Right lobe of liver (tissue), 6 donors: ENCODE measurements around the gene SYP. TPM values are rescaled to one million over a fixed set of nuclear protein-coding genes. Genes with fewer than 3 reads are reported as not detected.
A peak's percentile ranks its signal among the peaks of the same experiment; 100 is the strongest.

ENCODE experiments used
- ATAC-seq, 4 donors: fragments of 200-7000 bp; cut with Tn5 transposase; one replicate each; pipeline ENCODE4 v1.9.1; 2020; ENCODE audit warnings: mild to moderate bottlenecking in 4 of 4, moderate library complexity in 4 of 4
- DNase-seq, 3 donors: peaks; one replicate each; pipeline ENCODE4 v3.0.0-alpha.2; 2020
- H3K27ac ChIP-seq, 3 donors: fragments of 200-600 bp; one replicate each; pipeline ENCODE4 v1.8.0; 2022
- H3K27me3 ChIP-seq, 2 donors: fragments of 200-600 bp; one replicate each; pipeline ENCODE4 v1.8.0; 2022
- H3K36me3 ChIP-seq, 4 donors: fragments of 200-600 bp; sonication (generic) in 1 of 4; one replicate each; pipeline versions ENCODE4 v1.5.1 to v1.8.0; 2017 to 2022; ENCODE audit warnings: control low read depth in 1 of 4
- H3K4me1 ChIP-seq, 4 donors: fragments of 200-600 bp; sonication (generic) in 1 of 4; one replicate each; pipeline versions ENCODE4 v1.5.1 to v1.8.0; 2017 to 2022; ENCODE audit warnings: control low read depth in 1 of 4
- H3K4me3 ChIP-seq, 3 donors: fragments of 200-600 bp; one replicate each; pipeline ENCODE4 v1.8.0; 2022
- H3K9me3 ChIP-seq, 4 donors: fragments of 200-600 bp; sonication (generic) in 1 of 4; one replicate each; pipeline versions ENCODE4 v1.5.1 to v1.8.0; 2017 to 2022; ENCODE audit warnings: control low read depth in 1 of 4
- POLR2A ChIP-seq: fragments of 450-650 bp; IDR thresholded peaks from one replicate; pipeline ENCODE4 v1.6.1; 2017; ENCODE audit warnings: antibody characterized with exemption, mild to moderate bottlenecking
- WGBS: methylation state at CpG from one replicate; pipeline ENCODE4 v1.1.6; 2018; ENCODE audit warnings: low coverage, low lambda C conversion rate; ENCODE audit not compliant: insufficient coverage; ENCODE audit errors: missing lambda C conversion rate; 5-methylcytosine and 5-hydroxymethylcytosine counted together
- intact Hi-C, 2 donors: fragments of 100-400 bp; cut with DNase I; formaldehyde crosslinking; loops; one replicate each; pipeline versions ENCODE4 v1.11.2 to v1.14.1; 2022
- total RNA-seq, 6 experiments: library from RNA; depleted of rRNA in 2 of 6; stranded (reverse); fragments of >200 nt in 2 of 6; fragmentation: NEBNext Ultra II Directional in 3 of 6; extraction: Animal tissue kit (Norgen Biotek cat#: 25700) in 3 of 6; gene quantifications; one replicate each; pipeline versions ENCODE4 v1.1.0 to v1.2.4, GENCODE V29; 2016 to 2023
- TF ChIP-seq, protein P1 (sequence below), 4 donors: fragments of 200-600 bp in 3 of 4; fragments of 450-650 bp in 1 of 4; IDR thresholded peaks; one replicate each; pipeline versions ENCODE4 v1.5.1 to v1.8.0; 2016 to 2022; ENCODE audit warnings: antibody characterized with exemption in 4 of 4, mild to moderate bottlenecking in 2 of 4
- donor health status: DM: no; HTN: yes; CAD: no.
- donor health status: DM: no; HTN: no; CAD: no.
- donor health status: DM: no; HTN: no; CAD: no.
- donor health status: DM: no; HTN: yes; CAD: no.
- donor health status: DM: no; HTN: yes; CAD: no.

Gene SYP
- total RNA-seq, 6 experiments from 2014 or later, result 0.12 to 0.39 (median 0.27) TPM; not detected in 1

DNA sequence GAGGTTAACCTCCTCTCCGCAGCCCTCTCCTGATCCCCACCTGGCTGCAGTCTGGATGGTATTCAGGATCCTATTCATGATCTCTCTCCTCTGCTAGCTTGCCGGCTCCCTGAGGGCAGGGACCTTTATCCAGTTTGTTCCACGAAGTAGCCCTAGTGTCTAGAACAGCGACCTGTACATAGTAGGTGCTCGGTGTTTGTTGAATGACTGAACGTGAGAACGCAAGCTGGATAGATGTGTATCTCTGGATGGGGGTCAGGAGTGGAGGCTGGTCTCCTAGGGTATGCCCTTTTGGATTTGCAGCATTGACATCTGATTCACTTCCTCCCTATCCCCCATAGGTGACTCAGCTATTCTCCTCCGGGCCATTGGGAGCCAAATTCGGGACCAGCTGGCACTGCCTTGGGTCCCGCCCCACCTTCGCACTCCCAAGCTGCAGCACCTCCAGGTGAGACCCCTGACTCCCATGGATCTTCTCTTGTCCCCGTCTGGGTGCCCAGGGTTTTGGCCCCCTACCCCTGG, 42.6 kb upstream of the SYP start:
- WGBS, result 83% methylated on average over 2 of the region's 12 CpGs
- ATAC-seq (no peak), DNase-seq (no peak)
- H3K36me3 ChIP-seq, result peaks cover 0 to 7% (median 0%) of the 10 kb centered on the region in 4 donors
- H3K27me3 ChIP-seq, result no peaks in the 10 kb centered on the region
- no peak overlapping the region for H3K27ac ChIP-seq
- H3K4me1 ChIP-seq, result no peaks in the 10 kb centered on the region
- TF ChIP-seq, protein P1, sequence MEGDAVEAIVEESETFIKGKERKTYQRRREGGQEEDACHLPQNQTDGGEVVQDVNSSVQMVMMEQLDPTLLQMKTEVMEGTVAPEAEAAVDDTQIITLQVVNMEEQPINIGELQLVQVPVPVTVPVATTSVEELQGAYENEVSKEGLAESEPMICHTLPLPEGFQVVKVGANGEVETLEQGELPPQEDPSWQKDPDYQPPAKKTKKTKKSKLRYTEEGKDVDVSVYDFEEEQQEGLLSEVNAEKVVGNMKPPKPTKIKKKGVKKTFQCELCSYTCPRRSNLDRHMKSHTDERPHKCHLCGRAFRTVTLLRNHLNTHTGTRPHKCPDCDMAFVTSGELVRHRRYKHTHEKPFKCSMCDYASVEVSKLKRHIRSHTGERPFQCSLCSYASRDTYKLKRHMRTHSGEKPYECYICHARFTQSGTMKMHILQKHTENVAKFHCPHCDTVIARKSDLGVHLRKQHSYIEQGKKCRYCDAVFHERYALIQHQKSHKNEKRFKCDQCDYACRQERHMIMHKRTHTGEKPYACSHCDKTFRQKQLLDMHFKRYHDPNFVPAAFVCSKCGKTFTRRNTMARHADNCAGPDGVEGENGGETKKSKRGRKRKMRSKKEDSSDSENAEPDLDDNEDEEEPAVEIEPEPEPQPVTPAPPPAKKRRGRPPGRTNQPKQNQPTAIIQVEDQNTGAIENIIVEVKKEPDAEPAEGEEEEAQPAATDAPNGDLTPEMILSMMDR (IDR thresholded peaks at IDR 0.05), result no peak
- no peak for TF ChIP-seq POLR2A
- intact Hi-C loops, result no loop called here
- no peaks in the 10 kb centered on the region for H3K9me3 ChIP-seq
- H3K4me3 ChIP-seq, result no peak overlapping the region

DNA sequence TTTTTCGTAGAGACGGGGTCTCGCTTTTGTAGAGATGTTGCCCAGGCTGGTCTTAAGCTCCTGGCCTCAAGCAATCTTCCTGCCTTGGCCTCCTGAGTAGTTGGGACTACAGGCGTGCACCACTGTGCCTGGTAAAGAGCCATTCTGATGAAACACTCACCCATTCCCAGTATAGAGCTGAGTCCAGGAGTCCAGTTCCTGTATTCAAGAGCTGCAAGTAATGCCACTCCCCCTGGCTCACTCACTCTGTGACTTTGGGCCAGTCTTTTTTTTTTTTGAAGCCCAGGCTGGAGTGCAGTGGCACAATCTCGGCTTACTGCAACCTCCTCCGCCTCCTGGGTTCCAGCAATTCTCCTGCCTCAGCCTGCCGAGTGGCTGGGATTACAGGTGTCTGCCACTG, 38.7 kb upstream of the SYP start:
- H3K9me3 ChIP-seq, result no peaks in the 10 kb centered on the region
- 55% methylated on average over 4 of the region's 7 CpGs for WGBS
- no peak overlapping the region for H3K4me3 ChIP-seq
- ATAC-seq, result peak in 2 of 4 donors; percentile 64 to 73
- H3K27me3 ChIP-seq, result no peaks in the 10 kb centered on the region
- H3K4me1 ChIP-seq, result no peaks in the 10 kb centered on the region
- peak in 1 of 3 donors; percentile 54 for DNase-seq
- intact Hi-C loops, result no loop called here
- peaks cover 0 to 7% (median 0%) of the 10 kb centered on the region in 4 donors for H3K36me3 ChIP-seq
- H3K27ac ChIP-seq, result no peak overlapping the region
- TF ChIP-seq, protein P1 (IDR thresholded peaks at IDR 0.05), result no peak
- no peak for TF ChIP-seq POLR2A

DNA sequence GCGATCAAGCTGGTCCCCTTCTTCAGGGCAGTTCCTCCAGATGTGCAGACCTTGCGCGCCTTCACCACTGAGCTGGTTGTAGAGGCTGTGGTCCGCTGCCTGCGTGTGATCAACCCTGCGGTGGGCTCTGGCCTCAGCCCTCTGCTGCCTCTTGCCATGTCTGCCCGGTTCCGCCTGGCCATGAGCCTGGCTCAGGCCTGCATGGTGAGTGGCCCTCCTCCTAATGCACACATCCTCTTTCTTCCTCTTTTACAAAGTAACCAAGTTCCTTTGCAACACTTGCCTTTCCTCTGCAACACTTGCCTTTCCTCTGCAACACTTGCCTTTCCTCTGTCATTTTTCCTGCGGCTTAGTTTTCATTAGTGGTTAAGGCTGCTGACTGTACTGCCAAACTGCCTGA, 37.1 kb upstream of the SYP start:
- H3K27me3 ChIP-seq, result no peaks in the 10 kb centered on the region
- 45% methylated on average over 3 of the region's 9 CpGs for WGBS
- no peaks in the 10 kb centered on the region for H3K4me1 ChIP-seq
- ATAC-seq (peak in 3 of 4 donors; percentile 17 to 35 (median 34)), DNase-seq (no peak)
- H3K9me3 ChIP-seq, result no peaks in the 10 kb centered on the region
- no peaks in the 10 kb centered on the region for H3K36me3 ChIP-seq
- intact Hi-C loops, result no loop called here
- H3K4me3 ChIP-seq, result no peak overlapping the region
- TF ChIP-seq, protein P1 (IDR thresholded peaks at IDR 0.05), result no peak
- TF ChIP-seq POLR2A, result no peak
- H3K27ac ChIP-seq, result no peak overlapping the region

DNA sequence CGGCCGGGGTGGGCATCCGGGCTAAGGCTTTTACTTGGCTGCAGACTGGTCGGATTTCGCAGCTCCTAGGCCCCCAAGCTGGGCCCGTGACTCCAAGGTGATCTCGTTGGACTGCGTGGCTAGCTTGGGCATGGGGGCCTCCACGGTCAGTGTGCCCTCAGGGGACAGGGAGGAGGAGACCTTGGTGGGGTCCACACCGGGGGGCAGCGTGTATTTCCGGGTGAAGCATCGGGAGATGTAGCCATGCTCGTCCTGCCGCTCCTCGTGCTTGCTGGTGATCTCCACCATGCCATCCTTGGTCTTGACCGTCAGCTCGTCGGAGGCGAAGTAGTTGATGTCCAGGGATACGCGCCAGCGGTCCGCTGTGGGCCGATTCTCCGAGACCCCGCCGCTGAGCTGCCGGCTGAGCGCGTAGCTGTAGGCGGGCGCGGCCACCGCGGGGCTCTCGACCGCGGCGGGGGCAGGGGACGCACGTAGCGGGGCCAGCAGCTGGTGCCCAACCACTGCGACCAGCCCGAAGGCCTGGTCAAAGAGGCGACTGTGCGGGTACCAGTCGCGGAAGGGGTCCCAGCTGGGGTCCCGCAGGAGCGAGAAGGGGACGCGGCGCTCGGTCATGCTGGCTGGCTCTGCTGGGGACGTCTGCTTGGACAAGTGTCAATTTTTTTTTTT, 34.0 kb upstream of the SYP start:
- Histone ChIP-seq H3K27ac (no peak overlapping the region), H3K4me1 (no peaks in the 10 kb centered on the region), H3K27me3 (no peaks in the 10 kb centered on the region), H3K4me3 (no peak overlapping the region), H3K9me3 (no peaks in the 10 kb centered on the region), H3K36me3 (no peaks in the 10 kb centered on the region)
- ATAC-seq (no peak), DNase-seq (no peak)
- TF ChIP-seq, protein P1 (IDR thresholded peaks at IDR 0.05), result no peak
- TF ChIP-seq POLR2A, result no peak
- intact Hi-C loops, result no loop called here
- WGBS, result 62% methylated on average over 18 of the region's 56 CpGs
